Mesangial cell (primary cell): ENCODE data around the gene HCFC2. TPM values are rescaled to one million over a fixed set of nuclear protein-coding genes. Genes with fewer than 3 reads are reported as not detected.

ENCODE experiments used
- total RNA-seq: library from RNA; depleted of rRNA; stranded (reverse); fragments of >200 nt; gene quantifications from 2 replicates; pipeline ENCODE4 v1.2.3, GENCODE V29; 2015

Gene HCFC2
- total RNA-seq = 4.6 and 6.8 TPM in 2 replicates

GRCh38 chr12:104064031-104064841 lies at the start of gene HCFC2:
TSS of gene HCFC2 (plus strand) at chr12:104064531. CDS start at chr12:104064561, 30 bp downstream.

GRCh38 chr12:104049903-104050356 lies 14.4 kb upstream of the HCFC2 start, which contains the start of gene GLT8D2:
TSS of gene GLT8D2 (minus strand) at chr12:104050187. CDS start at chr12:104019648, 30,539 bp downstream.

GRCh38 chr12:104137902-104138796 lies 73.8 kb downstream of the HCFC2 start, which contains the start of gene NFYB:
TSS of gene NFYB (minus strand) at chr12:104138210. CDS start at chr12:104135453, 2,757 bp downstream.

Other genes starting within 250 kb of the HCFC2 start
- 10.6 and 16.1 TPM in 2 replicates for gene NT5DC3, start 223.3 kb upstream of the HCFC2 start, total RNA-seq
- gene HSP90B1, start 134.1 kb upstream of the HCFC2 start, total RNA-seq = 161 and 336 TPM in 2 replicates
- 19.6 and 19.7 TPM in 2 replicates for gene TDG, start 98.7 kb upstream of the HCFC2 start, total RNA-seq
- gene GLT8D2, start 14.3 kb upstream of the HCFC2 start, total RNA-seq = 2.1 and 10.9 TPM in 2 replicates
- 9.4 and 10.9 TPM in 2 replicates for gene NFYB, start 73.7 kb downstream of the HCFC2 start, total RNA-seq
- 57.7 and 108 TPM in 2 replicates for gene TXNRD1, start 151.2 kb downstream of the HCFC2 start, total RNA-seq
- gene EID3, start 239.2 kb downstream of the HCFC2 start, total RNA-seq = 1.3 and 1.4 TPM in 2 replicates